HL-60 (cell line): Measurements from ENCODE around the gene APIP.
"Not testable (repeated sequence)": the region's sequence is repeated elsewhere in the genome, so short reads cannot be mapped to it uniquely, and the experiment has no call there.

Experiments used
- DNase-seq, 2 experiments: peaks; one replicate each; pipeline ENCODE4 v3.0.0-alpha.2; 2010 to 2020; ENCODE audit warnings: low read depth in 1 of 2, low spot score in 1 of 2
- H3K27ac ChIP-seq: fragments of 250-450 bp; sonication (Bioruptor Pico); replicated peaks from 2 replicates; pipeline ENCODE4 v1.5.1; 2020; ENCODE audit warnings: mild to moderate bottlenecking, moderate library complexity
- H3K27me3 ChIP-seq: fragments of 250-450 bp; sonication (Bioruptor Pico); 2 replicates; pipeline ENCODE4 v1.5.1; 2021; ENCODE audit warnings: mild to moderate bottlenecking, moderate library complexity; ENCODE audit not compliant: insufficient read depth, poor library complexity, severe bottlenecking
- H3K4me3 ChIP-seq: replicated peaks from 2 replicates; pipeline ENCODE4 v1.5.1; 2011; ENCODE audit warnings: mild to moderate bottlenecking, control low read depth, low read length; ENCODE audit not compliant: insufficient read depth
- GABPA ChIP-seq: IDR thresholded peaks from 2 replicates; pipeline ENCODE4 v1.6.1; 2012; ENCODE audit warnings: low read depth
- POLR2AphosphoS5 ChIP-seq: IDR thresholded peaks from 2 replicates; pipeline ENCODE4 v1.6.1; 2012; ENCODE audit warnings: low read depth
- SPI1 ChIP-seq: IDR thresholded peaks from 2 replicates; pipeline ENCODE4 v1.6.1; 2012; ENCODE audit warnings: low read depth, mild to moderate bottlenecking, borderline replicate concordance
- TF ChIP-seq, protein P1 (sequence below): IDR thresholded peaks from 2 replicates; pipeline ENCODE4 v1.6.1; 2012; ENCODE audit warnings: low read depth; ENCODE audit not compliant: insufficient replicate concordance
- TF ChIP-seq, protein P2 (sequence below): IDR thresholded peaks from one replicate; pipeline ENCODE4 v1.5.1; 2011; ENCODE audit warnings: low read length, control low read depth, inconsistent platforms; ENCODE audit not compliant: insufficient read depth

The APIP gene

DNA sequence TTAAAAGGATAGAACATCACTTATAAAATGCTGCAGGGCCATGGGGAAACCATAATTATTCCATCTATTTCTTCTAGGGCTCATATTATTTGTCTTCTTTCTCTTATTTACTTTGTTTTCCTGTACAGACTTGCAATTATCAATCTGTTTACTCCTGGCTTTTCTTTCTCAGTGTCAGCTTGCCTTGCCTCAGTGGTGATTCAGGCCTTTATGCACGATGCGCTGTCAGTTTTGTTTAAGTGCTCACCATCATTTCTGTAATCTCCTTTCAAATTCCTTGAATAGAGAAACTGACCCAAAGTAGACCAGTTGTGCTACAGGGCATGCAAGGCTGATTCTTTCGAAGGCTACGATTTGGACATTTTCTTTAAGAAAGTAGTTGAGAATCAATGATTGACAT lies 5.0 kb upstream of the APIP start:
- TF ChIP-seq, protein P1, sequence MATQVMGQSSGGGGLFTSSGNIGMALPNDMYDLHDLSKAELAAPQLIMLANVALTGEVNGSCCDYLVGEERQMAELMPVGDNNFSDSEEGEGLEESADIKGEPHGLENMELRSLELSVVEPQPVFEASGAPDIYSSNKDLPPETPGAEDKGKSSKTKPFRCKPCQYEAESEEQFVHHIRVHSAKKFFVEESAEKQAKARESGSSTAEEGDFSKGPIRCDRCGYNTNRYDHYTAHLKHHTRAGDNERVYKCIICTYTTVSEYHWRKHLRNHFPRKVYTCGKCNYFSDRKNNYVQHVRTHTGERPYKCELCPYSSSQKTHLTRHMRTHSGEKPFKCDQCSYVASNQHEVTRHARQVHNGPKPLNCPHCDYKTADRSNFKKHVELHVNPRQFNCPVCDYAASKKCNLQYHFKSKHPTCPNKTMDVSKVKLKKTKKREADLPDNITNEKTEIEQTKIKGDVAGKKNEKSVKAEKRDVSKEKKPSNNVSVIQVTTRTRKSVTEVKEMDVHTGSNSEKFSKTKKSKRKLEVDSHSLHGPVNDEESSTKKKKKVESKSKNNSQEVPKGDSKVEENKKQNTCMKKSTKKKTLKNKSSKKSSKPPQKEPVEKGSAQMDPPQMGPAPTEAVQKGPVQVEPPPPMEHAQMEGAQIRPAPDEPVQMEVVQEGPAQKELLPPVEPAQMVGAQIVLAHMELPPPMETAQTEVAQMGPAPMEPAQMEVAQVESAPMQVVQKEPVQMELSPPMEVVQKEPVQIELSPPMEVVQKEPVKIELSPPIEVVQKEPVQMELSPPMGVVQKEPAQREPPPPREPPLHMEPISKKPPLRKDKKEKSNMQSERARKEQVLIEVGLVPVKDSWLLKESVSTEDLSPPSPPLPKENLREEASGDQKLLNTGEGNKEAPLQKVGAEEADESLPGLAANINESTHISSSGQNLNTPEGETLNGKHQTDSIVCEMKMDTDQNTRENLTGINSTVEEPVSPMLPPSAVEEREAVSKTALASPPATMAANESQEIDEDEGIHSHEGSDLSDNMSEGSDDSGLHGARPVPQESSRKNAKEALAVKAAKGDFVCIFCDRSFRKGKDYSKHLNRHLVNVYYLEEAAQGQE: no peak
- Histone ChIP-seq H3K27me3 (no peaks in the 10 kb centered on the region), H3K4me3 (no peak overlapping the region), H3K27ac (no peak overlapping the region)
- DNase-seq: no peak

DNA sequence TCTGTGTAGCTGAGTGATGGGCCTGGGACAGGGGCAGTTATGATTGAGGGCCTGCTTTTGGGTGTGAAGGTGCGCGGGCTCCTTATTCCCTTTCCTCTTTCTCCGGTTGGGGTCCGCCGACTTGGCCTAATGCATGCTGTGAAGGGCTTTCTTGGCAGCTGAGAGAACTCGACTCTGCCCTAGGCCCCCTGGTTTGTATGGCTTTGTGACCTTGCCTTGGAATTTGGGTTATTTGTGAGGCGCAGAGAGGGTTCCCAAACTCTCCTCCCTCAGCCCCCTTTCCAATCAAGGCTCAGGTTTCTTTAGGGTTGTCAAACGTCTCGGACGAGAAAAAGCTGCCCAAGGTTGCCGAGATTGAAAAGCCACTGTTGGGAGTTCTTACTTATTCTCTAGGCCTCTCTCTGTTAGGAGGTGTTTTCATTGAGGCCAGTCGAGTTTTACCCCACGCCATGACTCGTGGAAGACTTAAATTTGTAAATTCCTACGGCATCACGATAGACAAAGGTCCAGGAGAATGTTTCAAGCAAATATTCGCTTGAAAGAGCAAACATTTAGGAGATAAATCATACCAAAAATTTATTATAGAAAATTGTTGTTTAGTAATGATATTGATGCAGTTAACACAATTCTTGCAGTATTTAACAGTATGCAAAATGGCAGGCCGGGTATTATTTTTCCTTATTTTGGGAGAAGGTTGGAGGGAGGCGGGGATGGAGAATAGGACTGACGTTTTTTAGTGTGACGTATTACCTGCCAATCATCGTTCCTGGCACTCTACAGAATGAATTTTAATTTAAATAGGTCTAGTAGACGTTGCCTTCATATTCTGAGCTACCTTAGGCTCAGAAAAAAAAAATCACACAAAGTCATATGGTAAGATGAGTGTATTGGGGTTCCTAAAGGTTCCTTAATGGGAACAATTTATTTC lies 928 bp upstream of the APIP start:
- no peak for DNase-seq
- Histone ChIP-seq H3K4me3 (peak overlapping the region; percentile 71), H3K27me3 (no peaks in the 10 kb centered on the region), H3K27ac (peak overlapping the region; percentile 93)
- TF ChIP-seq POLR2AphosphoS5 (no peak), GABPA (no peak), SPI1 (no peak)
- TF ChIP-seq, protein P1: no peak
- TF ChIP-seq, protein P2, sequence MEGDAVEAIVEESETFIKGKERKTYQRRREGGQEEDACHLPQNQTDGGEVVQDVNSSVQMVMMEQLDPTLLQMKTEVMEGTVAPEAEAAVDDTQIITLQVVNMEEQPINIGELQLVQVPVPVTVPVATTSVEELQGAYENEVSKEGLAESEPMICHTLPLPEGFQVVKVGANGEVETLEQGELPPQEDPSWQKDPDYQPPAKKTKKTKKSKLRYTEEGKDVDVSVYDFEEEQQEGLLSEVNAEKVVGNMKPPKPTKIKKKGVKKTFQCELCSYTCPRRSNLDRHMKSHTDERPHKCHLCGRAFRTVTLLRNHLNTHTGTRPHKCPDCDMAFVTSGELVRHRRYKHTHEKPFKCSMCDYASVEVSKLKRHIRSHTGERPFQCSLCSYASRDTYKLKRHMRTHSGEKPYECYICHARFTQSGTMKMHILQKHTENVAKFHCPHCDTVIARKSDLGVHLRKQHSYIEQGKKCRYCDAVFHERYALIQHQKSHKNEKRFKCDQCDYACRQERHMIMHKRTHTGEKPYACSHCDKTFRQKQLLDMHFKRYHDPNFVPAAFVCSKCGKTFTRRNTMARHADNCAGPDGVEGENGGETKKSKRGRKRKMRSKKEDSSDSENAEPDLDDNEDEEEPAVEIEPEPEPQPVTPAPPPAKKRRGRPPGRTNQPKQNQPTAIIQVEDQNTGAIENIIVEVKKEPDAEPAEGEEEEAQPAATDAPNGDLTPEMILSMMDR: no peak

DNA sequence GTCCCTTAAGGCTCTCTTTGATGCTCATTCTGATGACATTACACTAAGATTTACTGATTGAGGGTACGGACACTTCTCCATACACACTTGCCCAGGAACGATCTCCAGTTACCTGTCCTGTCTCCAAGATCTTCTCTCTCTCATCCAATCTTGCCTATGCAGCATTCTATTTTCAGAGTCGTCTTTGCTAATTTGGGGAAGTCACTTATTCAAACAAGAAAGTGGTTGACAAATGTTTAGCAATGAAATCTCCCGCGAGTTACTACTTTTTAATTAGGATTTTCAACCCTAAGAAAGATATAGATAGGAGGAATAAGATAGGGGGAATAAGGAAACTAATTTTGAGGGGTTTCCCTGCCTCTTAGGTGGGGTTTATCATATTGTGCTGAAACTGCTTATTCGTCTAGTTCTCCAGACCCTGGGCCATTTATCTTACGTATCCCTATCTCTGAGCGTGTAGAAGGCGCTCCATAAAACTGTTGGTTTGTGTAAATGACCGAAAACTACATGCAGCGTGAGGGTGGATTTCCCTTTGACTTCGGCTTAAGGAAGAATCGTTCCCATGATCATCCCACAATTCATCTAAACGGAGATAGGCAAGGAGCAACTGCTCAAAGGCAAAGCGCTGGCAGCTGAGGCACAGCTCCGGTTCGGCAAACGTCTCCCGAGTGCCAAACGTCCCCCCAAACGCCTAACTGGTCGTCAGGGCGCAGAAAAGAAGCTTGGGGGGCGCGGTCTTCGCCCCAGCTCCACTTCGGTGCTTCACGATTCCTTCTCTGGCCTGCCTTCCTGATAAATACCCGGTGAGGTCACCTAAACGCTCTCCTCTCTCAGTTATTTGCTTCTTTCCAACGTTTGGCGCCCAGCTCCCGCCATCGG lies 804 bp downstream of the APIP start:
- Histone ChIP-seq H3K4me3 (peak overlapping the region; percentile 71), H3K27ac (peak overlapping the region; percentile 93), H3K27me3 (no peaks in the 10 kb centered on the region)
- DNase-seq: peak in 1 of 2 experiments; percentile 14
- no peak for TF ChIP-seq GABPA
- TF ChIP-seq SPI1: peak; percentile 79
- TF ChIP-seq, protein P1: no peak
- TF ChIP-seq, protein P2: no peak

DNA sequence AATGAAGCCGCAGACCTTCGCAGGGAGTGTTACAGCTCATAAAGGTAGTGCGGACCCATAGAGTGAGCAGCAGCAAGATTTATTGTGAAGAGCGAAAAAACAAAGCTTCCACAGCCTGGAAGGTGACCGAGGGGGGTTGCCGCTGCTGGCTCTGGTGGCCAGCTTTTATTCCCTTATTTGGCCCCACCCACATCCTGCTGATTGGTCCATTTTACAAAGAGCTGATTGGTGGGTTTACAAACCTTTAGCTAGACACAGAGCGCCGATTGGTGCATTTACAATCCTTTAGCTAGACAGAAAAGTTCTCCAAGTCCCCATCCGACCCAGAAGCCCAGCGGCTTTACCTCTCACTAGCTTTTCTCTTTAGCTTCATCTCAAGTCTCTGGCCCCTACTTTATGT lies 2.6 kb downstream of the APIP start:
- H3K4me3 ChIP-seq, H3K27me3 ChIP-seq, DNase-seq, H3K27ac ChIP-seq: not testable (repeated sequence)
